ENCODE data around the gene XPR1.

Gene XPR1

GRCh38 chr1:180888870-180889269 lies 257.0 kb downstream of the XPR1 start:
- DNase-seq (ENCODE audit: low read depth, low spot score), result no peak

GRCh38 chr1:180889325-180889724 lies 257.5 kb downstream of the XPR1 start:
- no peak for DNase-seq (ENCODE audit: low read depth, low spot score)

- no peak for DNase-seq (ENCODE audit: low read depth, low spot score)
These were observed 260.4 kb downstream of the XPR1 start for GRCh38 chr1:180892272-180892671.

- DNase-seq (ENCODE audit: low read depth, low spot score), result no peak
These were observed 260.9 kb downstream of the XPR1 start for GRCh38 chr1:180892675-180893074.

- no peak for DNase-seq (ENCODE audit: low read depth, low spot score)
These were observed 261.8 kb downstream of the XPR1 start for GRCh38 chr1:180893614-180894013.

GRCh38 chr1:180896161-180896560 lies 264.3 kb downstream of the XPR1 start:
- no peak for DNase-seq (ENCODE audit: low read depth, low spot score)

- no peak for DNase-seq (ENCODE audit: low read depth, low spot score)
These were observed 266.8 kb downstream of the XPR1 start for GRCh38 chr1:180898441-180899219.

GRCh38 chr1:180899262-180899661 lies 267.4 kb downstream of the XPR1 start:
- no peak for DNase-seq (ENCODE audit: low read depth, low spot score)

GRCh38 chr1:180901076-180901990 lies 269.5 kb downstream of the XPR1 start:
- DNase-seq (ENCODE audit: low read depth, low spot score), result no peak

GRCh38 chr1:180902541-180902940 lies 270.7 kb downstream of the XPR1 start:
- DNase-seq (ENCODE audit: low read depth, low spot score), result no peak

- no peak for DNase-seq (ENCODE audit: low read depth, low spot score)
These were observed 274.1 kb downstream of the XPR1 start for GRCh38 chr1:180905927-180906326.

- no peak for DNase-seq (ENCODE audit: low read depth, low spot score)
These were observed 274.7 kb downstream of the XPR1 start for GRCh38 chr1:180906511-180906910.

- no peak for DNase-seq (ENCODE audit: low read depth, low spot score)
These were observed 275.7 kb downstream of the XPR1 start for GRCh38 chr1:180907313-180908055.

- DNase-seq (ENCODE audit: low read depth, low spot score), result no peak
These were observed 276.4 kb downstream of the XPR1 start for GRCh38 chr1:180908074-180908765.

- DNase-seq (ENCODE audit: low read depth, low spot score), result no peak
These were observed 277.2 kb downstream of the XPR1 start for GRCh38 chr1:180909005-180909414.

- no peak for DNase-seq (ENCODE audit: low read depth, low spot score)
These were observed 277.7 kb downstream of the XPR1 start for GRCh38 chr1:180909462-180909976.

- no peak for DNase-seq (ENCODE audit: low read depth, low spot score)
These were observed 279.9 kb downstream of the XPR1 start for GRCh38 chr1:180911640-180912191.

- DNase-seq (ENCODE audit: low read depth, low spot score), result no peak
These were observed 280.5 kb downstream of the XPR1 start for GRCh38 chr1:180912211-180912800.

GRCh38 chr1:180912801-180913565 lies 281.2 kb downstream of the XPR1 start, which contains the start of gene KIAA1614:
Gene KIAA1614 (plus strand): TSS chr1:180912897. CDS start chr1:180913244, 347 bp downstream.
- DNase-seq (ENCODE audit: low read depth, low spot score), result no peak

Measured in iPS DF 19.7 (cell line).